SK-N-SH (cell line): ENCODE measurements around the gene CLN3.

Source experiments
- EP300 ChIP-seq, 2 experiments: IDR thresholded peaks; 2 replicates each; pipeline versions ENCODE4 v1.4.0 to v1.6.1; 2012; ENCODE audit warnings: borderline replicate concordance in 1 of 2, low read depth in 1 of 2, low read length in 1 of 2
- FOXJ3 ChIP-seq: sonication (generic); formaldehyde crosslinking; IDR thresholded peaks from 2 replicates; pipeline ENCODE4 v1.5.1; 2020; ENCODE audit warnings: mild to moderate bottlenecking, missing genetic modification reagents
- RXRA ChIP-seq: IDR thresholded peaks from 2 replicates; pipeline ENCODE4 v1.4.0; 2012; ENCODE audit warnings: low read depth, mild to moderate bottlenecking, borderline replicate concordance
- TF ChIP-seq, protein P1 (sequence below): fragments of 200-600 bp; sonication (generic); IDR thresholded peaks from 2 replicates; pipeline ENCODE4 v1.6.1; 2017; ENCODE audit warnings: antibody characterized with exemption, mild to moderate bottlenecking, moderate library complexity
- TF ChIP-seq, protein P2 (sequence below): IDR thresholded peaks from 2 replicates; pipeline ENCODE4 v1.4.0; 2012; ENCODE audit warnings: low read depth
- TF ChIP-seq, protein P3 (sequence below): IDR thresholded peaks from 2 replicates; pipeline ENCODE4; 2012

DNA sequence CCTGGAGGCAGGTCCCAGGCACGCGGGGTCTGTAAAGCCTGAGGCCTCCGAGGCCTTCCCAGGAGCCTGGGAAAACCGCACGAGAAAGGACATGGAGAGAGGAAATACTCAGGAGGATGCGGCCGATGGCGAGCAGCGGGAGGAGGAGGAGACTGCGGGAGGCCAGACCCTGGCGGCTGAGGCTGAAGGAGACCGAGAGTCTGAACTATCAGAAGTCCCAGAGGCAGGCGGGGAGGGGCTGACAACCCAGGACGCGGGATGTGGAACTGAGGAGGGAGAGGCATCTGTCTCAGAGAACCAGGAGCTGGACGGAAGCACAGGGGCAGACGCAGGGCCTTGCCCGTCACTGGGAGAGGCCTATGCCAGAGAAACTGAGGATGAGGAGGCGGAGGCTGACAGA is 5.0 kb upstream of the CLN3 start:
- TF ChIP-seq, protein P1, sequence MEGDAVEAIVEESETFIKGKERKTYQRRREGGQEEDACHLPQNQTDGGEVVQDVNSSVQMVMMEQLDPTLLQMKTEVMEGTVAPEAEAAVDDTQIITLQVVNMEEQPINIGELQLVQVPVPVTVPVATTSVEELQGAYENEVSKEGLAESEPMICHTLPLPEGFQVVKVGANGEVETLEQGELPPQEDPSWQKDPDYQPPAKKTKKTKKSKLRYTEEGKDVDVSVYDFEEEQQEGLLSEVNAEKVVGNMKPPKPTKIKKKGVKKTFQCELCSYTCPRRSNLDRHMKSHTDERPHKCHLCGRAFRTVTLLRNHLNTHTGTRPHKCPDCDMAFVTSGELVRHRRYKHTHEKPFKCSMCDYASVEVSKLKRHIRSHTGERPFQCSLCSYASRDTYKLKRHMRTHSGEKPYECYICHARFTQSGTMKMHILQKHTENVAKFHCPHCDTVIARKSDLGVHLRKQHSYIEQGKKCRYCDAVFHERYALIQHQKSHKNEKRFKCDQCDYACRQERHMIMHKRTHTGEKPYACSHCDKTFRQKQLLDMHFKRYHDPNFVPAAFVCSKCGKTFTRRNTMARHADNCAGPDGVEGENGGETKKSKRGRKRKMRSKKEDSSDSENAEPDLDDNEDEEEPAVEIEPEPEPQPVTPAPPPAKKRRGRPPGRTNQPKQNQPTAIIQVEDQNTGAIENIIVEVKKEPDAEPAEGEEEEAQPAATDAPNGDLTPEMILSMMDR, result no peak
- TF ChIP-seq FOXJ3 (CRISPR knock-in tag), result no peak
- TF ChIP-seq RXRA, result no peak
- TF ChIP-seq, protein P2, sequence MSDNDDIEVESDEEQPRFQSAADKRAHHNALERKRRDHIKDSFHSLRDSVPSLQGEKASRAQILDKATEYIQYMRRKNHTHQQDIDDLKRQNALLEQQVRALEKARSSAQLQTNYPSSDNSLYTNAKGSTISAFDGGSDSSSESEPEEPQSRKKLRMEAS, result no peak
- no peak for TF ChIP-seq EP300 (IDR thresholded peaks at IDR 0.05; ENCODE audit: borderline replicate concordance in 1 of 2, low read depth in 1 of 2, low read length in 1 of 2)
- TF ChIP-seq, protein P3, sequence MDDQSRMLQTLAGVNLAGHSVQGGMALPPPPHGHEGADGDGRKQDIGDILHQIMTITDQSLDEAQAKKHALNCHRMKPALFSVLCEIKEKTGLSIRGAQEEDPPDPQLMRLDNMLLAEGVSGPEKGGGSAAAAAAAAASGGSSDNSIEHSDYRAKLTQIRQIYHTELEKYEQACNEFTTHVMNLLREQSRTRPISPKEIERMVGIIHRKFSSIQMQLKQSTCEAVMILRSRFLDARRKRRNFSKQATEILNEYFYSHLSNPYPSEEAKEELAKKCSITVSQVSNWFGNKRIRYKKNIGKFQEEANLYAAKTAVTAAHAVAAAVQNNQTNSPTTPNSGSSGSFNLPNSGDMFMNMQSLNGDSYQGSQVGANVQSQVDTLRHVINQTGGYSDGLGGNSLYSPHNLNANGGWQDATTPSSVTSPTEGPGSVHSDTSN, result no peak
